GM18505 (cell line): ENCODE measurements around the gene SNX9.

Experiments
- ATAC-seq: cut with Tn5 transposase; IDR thresholded peaks from one replicate; pipeline ENCODE4 v1.9.1; 2021; ENCODE audit not compliant: unreplicated experiment
- POLR2A ChIP-seq: IDR thresholded peaks from 4 replicates; pipeline ENCODE4 v1.6.1; 2011; ENCODE audit warnings: borderline replicate concordance; ENCODE audit not compliant: insufficient read depth, insufficient read length; ENCODE audit errors: extremely low read depth

SNX9 gene

DNA sequence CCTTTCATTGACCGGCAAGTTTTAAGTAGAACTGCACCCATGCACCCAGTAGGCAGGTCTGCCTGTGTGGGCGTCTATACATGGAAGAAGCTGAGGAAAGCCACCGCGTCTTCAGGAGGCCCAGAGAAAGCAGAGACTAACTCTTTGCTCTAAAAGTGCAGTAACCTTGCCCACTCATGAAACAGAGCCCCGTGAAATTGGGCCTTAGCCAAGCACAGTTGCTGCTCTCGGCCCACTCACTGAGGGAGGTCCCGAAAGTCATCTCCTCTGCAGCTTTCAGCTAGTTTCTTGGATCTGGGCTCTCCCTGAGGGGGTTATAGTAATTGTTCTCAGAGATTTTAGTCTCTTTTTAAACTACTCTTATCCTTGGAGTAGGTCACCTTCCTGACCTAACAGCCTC is 84.6 kb downstream of the SNX9 start:
- no peak for TF ChIP-seq POLR2A
- ATAC-seq, result no peak

DNA sequence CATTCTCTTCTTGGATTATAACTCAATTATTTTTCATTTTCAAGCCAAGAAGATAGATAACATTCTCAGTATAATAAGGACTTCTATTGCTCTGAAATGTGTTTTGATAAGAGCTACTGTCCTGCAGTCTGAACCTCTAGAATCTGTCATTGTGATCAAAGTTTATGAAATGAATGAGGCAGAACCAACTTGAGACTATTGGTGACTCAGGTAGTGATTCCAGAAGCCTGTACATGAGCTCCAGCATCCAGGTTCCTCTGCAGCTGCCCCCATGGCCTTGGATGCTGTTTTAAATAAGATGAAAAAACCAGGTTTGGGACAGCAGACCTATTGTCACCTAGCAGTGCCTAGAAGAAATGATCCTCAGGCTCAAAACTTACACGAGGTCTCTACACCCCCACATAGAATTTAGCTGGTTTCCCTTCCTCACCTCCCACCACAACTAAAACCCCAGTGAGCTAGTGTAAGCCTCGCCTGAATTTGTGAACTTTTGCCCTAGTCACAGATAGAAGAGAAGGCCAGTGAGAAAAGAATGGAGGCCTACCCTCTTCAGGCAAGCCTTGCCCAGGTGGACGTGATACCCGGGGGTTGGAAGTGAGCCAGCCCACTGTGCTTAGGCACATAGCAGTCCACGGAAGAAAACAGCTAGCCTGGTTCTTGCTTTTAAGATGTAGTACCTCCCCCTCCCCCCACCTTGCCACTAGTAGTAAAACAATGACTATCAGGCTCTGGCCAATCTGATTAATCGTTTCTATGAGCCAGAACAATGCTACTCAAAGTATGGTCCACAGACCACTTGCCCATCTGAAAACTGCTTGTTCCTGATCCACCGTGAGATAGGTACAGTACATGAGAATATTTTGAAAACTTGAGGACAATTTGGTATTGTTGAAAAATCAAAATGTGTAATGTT is 85.6 kb downstream of the SNX9 start:
- peak; percentile 58 for ATAC-seq

DNA sequence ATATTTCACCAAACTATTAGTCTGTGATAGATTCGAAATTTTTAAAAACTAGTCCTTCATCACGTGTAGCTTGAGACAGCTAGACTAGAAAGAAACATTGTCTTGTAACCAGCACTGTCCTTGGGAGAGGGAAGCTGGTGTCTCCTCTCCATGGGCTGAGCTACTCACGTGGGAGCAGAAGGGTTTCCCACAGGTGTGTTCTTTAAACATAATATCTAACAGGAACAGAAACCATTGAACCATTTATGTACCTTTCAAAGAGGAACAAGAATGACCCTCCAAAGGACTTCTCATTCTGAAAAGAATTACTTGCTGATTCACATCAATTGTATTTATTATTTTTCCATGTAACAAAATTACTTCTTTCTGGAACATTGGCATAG is 86.2 kb downstream of the SNX9 start:
- ATAC-seq, result no peak
- no peak for TF ChIP-seq POLR2A

More for the DNA sequence above, 85.6 kb downstream of the SNX9 start:
- no peak for TF ChIP-seq POLR2A

DNA sequence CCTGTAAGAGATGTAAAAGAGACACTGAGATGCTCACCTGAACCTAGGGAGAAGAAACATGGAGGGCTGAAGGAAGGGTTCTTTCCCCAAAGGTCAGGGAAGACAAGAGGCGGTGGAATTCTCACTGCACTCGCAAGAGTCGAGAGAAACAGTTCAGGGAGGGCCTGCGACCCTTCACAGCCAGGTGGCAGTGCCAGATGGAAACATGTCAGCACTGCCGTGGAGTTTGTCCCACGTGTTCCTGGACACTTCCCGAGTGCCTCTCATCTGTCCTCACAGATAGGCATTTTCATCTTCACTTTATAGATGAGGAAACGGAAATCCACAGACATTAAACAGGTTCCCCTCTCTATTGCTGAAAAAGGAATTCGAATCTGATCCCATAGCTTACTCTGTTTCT is 88.2 kb downstream of the SNX9 start:
- no peak for TF ChIP-seq POLR2A
- no peak for ATAC-seq

DNA sequence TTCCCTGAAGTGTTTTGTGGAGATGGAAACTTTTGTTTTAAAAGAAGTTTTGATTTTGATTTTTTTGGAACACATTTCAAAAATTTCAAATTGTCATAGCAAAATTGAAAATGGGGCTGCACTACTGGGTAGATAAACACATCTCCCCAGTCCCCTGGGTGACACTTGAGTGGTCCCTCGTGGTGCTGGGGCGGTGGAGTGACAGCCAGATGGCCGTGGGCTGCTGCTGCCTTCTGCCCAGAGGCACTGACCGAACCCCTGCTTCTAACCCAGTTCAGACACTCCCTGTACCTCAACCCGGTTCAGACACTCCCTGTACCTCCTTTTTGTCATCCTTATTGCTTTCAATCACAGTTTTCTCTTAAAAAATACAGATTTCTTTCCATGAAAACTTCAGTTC is 88.7 kb downstream of the SNX9 start:
- no peak for TF ChIP-seq POLR2A
- no peak for ATAC-seq

DNA sequence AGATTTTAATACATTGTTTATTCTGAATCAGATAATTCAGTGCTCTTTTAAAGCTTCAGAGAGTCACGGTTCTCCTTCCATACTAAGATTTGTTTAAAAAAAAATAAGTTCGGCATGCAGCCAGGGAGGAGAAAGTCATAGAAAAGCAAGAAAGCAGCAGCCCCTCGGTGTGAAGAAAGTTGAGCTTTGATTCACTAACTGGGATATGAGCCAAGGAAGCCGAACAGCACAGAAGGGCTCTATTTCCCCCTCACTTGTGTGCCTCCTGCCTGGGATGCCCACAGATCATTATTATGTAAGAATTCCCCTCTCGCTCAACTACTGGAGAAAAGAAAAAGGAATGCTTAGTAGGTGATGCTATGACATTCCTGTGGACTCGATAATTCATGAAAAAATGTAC is 89.3 kb downstream of the SNX9 start:
- no peak for ATAC-seq
- no peak for TF ChIP-seq POLR2A

DNA sequence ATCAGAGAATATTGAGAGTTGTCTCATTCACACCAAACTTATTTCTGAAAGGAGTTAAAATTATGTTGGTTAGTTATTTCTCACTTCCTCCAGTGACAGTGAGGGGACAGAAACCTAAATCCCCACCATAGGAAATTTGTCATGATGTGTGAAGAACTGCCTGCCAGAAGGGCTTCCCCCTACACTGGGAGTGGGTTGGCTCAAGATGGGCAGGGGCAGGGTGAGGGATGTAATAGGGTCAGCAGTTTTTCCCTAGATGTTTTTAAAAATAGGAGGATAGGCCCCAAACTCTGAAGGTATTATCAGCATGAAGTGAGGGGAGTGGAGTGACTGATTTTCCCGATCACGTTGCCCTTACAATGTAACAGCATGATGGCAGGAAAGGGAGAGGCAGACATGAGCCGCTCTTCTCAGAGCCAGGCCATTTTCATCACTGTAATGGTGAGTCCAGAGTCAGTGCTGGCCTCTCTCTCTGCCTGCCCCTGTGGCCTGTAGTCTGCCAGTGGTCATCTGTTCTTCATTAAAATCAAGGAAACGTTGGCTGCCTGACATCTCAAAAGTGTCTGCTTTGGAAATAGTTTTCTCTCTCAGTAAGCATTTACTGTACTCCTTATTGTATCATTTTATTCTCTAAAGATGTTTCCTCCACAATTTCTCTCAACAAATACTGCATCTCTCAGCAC is 98.8 kb downstream of the SNX9 start:
- no peak for ATAC-seq
- no peak for TF ChIP-seq POLR2A

DNA sequence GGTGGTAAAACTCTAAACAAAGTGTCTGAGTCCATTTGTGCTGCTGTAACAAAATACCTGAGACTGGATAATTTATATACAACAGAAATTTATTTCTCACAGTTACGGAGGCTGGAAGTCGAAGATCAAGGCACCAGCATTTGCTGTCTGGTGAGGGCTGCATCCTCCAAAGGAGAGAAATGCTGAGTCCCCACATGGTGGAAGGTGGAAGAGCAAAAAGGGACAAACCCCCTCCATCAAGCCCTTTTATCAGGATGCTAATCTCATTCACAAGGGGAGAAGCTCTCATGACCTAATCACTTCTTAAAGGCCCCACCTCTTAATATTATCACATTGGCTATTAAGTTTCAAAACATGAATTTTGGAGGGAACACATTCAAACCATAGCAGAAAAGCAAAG is 102.7 kb downstream of the SNX9 start:
- TF ChIP-seq POLR2A, result no peak
- ATAC-seq, result no peak

DNA sequence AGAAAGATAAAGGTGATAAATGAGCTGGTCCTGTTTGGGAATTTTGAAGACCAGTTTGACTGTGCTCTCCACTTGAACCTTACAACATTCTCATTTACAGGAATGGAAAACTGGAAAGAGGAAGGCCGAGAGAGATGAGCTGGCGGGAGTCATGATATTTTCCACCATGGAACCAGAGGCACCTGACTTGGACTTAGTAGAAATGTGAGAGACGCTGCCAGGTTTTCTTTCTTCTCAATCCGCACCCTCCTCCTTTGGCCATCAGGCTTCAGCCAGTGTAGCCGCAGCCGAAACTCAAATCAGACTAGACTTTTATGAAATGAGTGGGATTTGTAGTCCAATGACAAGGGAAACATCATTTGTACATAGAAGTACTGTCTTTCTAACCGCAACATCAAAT is 104.0 kb downstream of the SNX9 start:
- TF ChIP-seq POLR2A, result no peak
- no peak for ATAC-seq

DNA sequence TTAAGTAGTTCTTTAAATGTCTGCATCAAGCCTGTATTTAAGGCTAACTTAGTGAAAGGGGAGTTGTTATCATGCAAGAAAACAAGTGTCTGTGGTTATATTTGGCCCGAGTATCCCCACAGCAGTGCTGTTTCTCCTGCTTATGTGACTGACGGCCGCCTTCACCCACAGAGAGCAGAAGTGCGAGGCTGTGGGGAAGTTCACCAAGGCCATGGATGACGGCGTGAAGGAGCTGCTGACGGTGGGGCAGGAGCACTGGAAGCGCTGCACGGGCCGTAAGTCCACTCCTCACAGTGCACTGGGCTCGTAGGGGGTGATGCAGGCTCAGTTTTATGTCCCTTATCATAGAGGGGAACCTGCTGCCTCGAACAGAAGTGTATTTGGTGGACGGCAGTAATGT is 105.4 kb downstream of the SNX9 start:
- ATAC-seq, result no peak
- no peak for TF ChIP-seq POLR2A

DNA sequence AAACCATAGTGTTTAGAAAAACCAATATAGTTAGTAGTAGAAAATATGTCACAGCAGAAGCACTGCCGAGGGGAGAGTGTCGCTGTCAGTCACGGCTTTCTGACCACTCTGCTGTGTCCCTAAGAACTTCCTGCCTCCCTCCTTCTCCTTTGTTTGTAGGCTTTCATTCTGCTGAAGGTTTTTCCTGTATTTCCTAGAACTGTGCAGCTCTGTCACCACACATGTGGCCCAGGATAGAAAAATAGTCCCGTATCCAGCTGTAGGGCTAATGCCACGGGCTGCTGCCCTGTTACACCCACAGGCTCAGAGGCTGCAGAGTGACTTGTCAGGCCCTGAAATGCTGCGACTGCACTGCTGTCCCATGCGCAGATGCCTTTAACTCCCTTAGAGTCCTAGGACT is 106.0 kb downstream of the SNX9 start:
- no peak for TF ChIP-seq POLR2A
- no peak for ATAC-seq

DNA sequence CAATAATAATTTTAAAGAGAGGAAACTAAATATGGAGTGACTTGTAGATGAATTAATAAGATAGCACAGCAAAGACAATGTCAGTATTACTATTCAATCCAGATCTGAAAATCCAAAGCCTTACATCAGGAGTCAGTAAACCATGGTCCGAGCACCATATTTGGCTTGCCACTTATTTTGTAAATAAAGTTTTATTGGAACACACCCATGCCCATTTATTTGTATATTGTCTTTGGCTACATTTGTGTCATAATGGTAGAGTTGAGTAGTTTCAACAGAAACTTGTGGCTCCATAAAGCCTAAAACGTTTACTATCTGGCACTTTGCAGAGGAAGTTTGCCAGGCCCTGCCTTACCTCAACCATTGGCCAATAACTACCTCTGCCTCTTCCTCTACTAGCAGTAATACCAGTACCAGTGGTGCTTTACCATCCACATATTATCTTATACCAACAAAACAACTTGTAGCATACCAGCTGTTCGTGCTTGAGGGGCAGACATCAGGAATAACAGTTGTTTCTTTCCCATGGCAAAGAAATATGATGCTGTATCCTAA is 106.8 kb downstream of the SNX9 start:
- ATAC-seq, result no peak
- TF ChIP-seq POLR2A, result no peak

DNA sequence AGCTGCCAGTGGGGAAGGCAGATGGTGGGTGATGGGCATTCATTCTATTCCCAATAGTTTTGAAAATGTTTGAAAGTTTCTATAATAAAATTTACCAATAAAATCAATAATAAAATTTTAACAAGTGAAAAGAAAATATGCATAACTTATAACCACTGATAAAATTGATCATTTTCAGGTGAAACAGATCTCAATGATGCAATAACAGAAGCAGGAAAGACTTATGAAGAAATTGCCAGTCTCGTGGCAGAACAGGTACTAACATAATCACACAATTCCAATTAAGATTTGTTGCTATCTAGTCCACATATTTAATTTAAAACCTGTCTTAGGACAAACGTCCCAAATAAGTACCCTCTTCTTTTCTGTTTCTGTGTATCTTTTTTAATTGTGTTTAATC is 112.7 kb downstream of the SNX9 start:
- TF ChIP-seq POLR2A, result no peak
- no peak for ATAC-seq

DNA sequence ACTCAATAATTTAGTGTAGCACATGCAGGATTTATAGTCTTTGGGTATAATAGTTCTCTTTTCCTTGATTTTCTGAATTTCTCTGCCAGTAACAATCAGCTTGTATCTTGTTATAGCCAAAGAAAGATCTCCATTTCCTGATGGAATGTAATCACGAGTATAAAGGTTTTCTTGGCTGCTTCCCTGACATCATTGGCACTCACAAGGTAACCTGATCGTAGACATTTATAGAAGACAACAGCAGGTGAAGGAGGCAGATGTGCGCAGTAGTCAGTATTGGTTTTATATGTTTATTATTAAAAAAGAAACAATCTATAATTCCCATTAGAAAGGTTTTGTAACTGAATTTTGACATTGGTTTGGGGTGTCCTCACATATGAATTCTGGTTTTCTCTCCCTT is 114.3 kb downstream of the SNX9 start:
- ATAC-seq, result no peak
- no peak for TF ChIP-seq POLR2A
